ENCODE data around the gene NEIL1.

Gene NEIL1

GRCh38 chr15:75360391-75360790 is 13.6 kb downstream of the NEIL1 start:
- no peak overlapping the region for H3K4me3 ChIP-seq (ENCODE audit: low read length)
- H3K9me3 ChIP-seq (ENCODE audit: control insufficient read depth, low read length) = no peaks in the 10 kb centered on the region
- H3K36me3 ChIP-seq (ENCODE audit: control insufficient read depth, insufficient read depth, low read length, severe bottlenecking) = peaks cover 80% of the 10 kb centered on the region
- no peaks in the 10 kb centered on the region for H3K27me3 ChIP-seq (replicated peaks; ENCODE audit: control insufficient read depth, insufficient read depth, low read length)
- no peaks in the 10 kb centered on the region for H3K4me1 ChIP-seq (ENCODE audit: control insufficient read depth, insufficient read depth, low read length)
- H3K9ac ChIP-seq (ENCODE audit: low read length) = no peak overlapping the region
- DNase-seq (ENCODE audit: low read depth) = no peak

GRCh38 chr15:75360856-75361255 is 14.0 kb downstream of the NEIL1 start:
- no peak for DNase-seq (ENCODE audit: low read depth)
- Histone ChIP-seq H3K9me3 (ENCODE audit: control insufficient read depth, low read length) (no peaks in the 10 kb centered on the region), H3K36me3 (ENCODE audit: control insufficient read depth, insufficient read depth, low read length, severe bottlenecking) (peaks cover 82% of the 10 kb centered on the region), H3K4me1 (ENCODE audit: control insufficient read depth, insufficient read depth, low read length) (no peaks in the 10 kb centered on the region), H3K9ac (ENCODE audit: low read length) (no peak overlapping the region), H3K27me3 (replicated peaks; ENCODE audit: control insufficient read depth, insufficient read depth, low read length) (no peaks in the 10 kb centered on the region), H3K4me3 (ENCODE audit: low read length) (no peak overlapping the region)

- no peak overlapping the region for H3K4me3 ChIP-seq (ENCODE audit: low read length)
- H3K4me1 ChIP-seq (ENCODE audit: control insufficient read depth, insufficient read depth, low read length) = no peaks in the 10 kb centered on the region
- no peak for DNase-seq (ENCODE audit: low read depth)
- H3K9ac ChIP-seq (ENCODE audit: low read length) = no peak overlapping the region
- H3K36me3 ChIP-seq (ENCODE audit: control insufficient read depth, insufficient read depth, low read length, severe bottlenecking) = peaks cover 82% of the 10 kb centered on the region
- no peaks in the 10 kb centered on the region for H3K9me3 ChIP-seq (ENCODE audit: control insufficient read depth, low read length)
- H3K27me3 ChIP-seq (replicated peaks; ENCODE audit: control insufficient read depth, insufficient read depth, low read length) = no peaks in the 10 kb centered on the region
Observed at GRCh38 chr15:75361361-75361988, 14.6 kb downstream of the NEIL1 start.

GRCh38 chr15:75361989-75362641 is 15.3 kb downstream of the NEIL1 start:
- Histone ChIP-seq H3K4me1 (ENCODE audit: control insufficient read depth, insufficient read depth, low read length) (no peaks in the 10 kb centered on the region), H3K27me3 (replicated peaks; ENCODE audit: control insufficient read depth, insufficient read depth, low read length) (no peaks in the 10 kb centered on the region), H3K36me3 (ENCODE audit: control insufficient read depth, insufficient read depth, low read length, severe bottlenecking) (peaks cover 84% of the 10 kb centered on the region), H3K9me3 (ENCODE audit: control insufficient read depth, low read length) (no peaks in the 10 kb centered on the region), H3K4me3 (ENCODE audit: low read length) (no peak overlapping the region), H3K9ac (ENCODE audit: low read length) (no peak overlapping the region)
- DNase-seq (ENCODE audit: low read depth) = no peak

- Histone ChIP-seq H3K27me3 (replicated peaks; ENCODE audit: control insufficient read depth, insufficient read depth, low read length) (no peaks in the 10 kb centered on the region), H3K4me1 (ENCODE audit: control insufficient read depth, insufficient read depth, low read length) (peaks cover 5% of the 10 kb centered on the region), H3K4me3 (ENCODE audit: low read length) (no peak overlapping the region), H3K36me3 (ENCODE audit: control insufficient read depth, insufficient read depth, low read length, severe bottlenecking) (peaks cover 87% of the 10 kb centered on the region), H3K9ac (ENCODE audit: low read length) (no peak overlapping the region), H3K9me3 (ENCODE audit: control insufficient read depth, low read length) (no peaks in the 10 kb centered on the region)
- no peak for DNase-seq (ENCODE audit: low read depth)
Observed at GRCh38 chr15:75362642-75363249, 15.9 kb downstream of the NEIL1 start.

- no peak overlapping the region for H3K9ac ChIP-seq (ENCODE audit: low read length)
- peaks cover 77% of the 10 kb centered on the region for H3K36me3 ChIP-seq (ENCODE audit: control insufficient read depth, insufficient read depth, low read length, severe bottlenecking)
- H3K4me3 ChIP-seq (ENCODE audit: low read length) = no peak overlapping the region
- peaks cover 7% of the 10 kb centered on the region for H3K4me1 ChIP-seq (ENCODE audit: control insufficient read depth, insufficient read depth, low read length)
- no peak for DNase-seq (ENCODE audit: low read depth)
- no peaks in the 10 kb centered on the region for H3K9me3 ChIP-seq (ENCODE audit: control insufficient read depth, low read length)
- no peaks in the 10 kb centered on the region for H3K27me3 ChIP-seq (replicated peaks; ENCODE audit: control insufficient read depth, insufficient read depth, low read length)
Observed at GRCh38 chr15:75363786-75364185, 16.9 kb downstream of the NEIL1 start.

GRCh38 chr15:75364881-75365280 is 18.0 kb downstream of the NEIL1 start:
- H3K9ac ChIP-seq (ENCODE audit: low read length) = no peak overlapping the region
- DNase-seq (ENCODE audit: low read depth) = no peak
- H3K36me3 ChIP-seq (ENCODE audit: control insufficient read depth, insufficient read depth, low read length, severe bottlenecking) = peaks cover 67% of the 10 kb centered on the region
- H3K4me3 ChIP-seq (ENCODE audit: low read length) = no peak overlapping the region
- peaks cover 18% of the 10 kb centered on the region for H3K4me1 ChIP-seq (ENCODE audit: control insufficient read depth, insufficient read depth, low read length)
- H3K27me3 ChIP-seq (replicated peaks; ENCODE audit: control insufficient read depth, insufficient read depth, low read length) = no peaks in the 10 kb centered on the region
- no peaks in the 10 kb centered on the region for H3K9me3 ChIP-seq (ENCODE audit: control insufficient read depth, low read length)

- H3K27me3 ChIP-seq (replicated peaks; ENCODE audit: control insufficient read depth, insufficient read depth, low read length) = no peaks in the 10 kb centered on the region
- peaks cover 65% of the 10 kb centered on the region for H3K36me3 ChIP-seq (ENCODE audit: control insufficient read depth, insufficient read depth, low read length, severe bottlenecking)
- DNase-seq (ENCODE audit: low read depth) = no peak
- H3K9ac ChIP-seq (ENCODE audit: low read length) = no peak overlapping the region
- no peak overlapping the region for H3K4me3 ChIP-seq (ENCODE audit: low read length)
- peaks cover 25% of the 10 kb centered on the region for H3K4me1 ChIP-seq (ENCODE audit: control insufficient read depth, insufficient read depth, low read length)
- no peaks in the 10 kb centered on the region for H3K9me3 ChIP-seq (ENCODE audit: control insufficient read depth, low read length)
Observed at GRCh38 chr15:75366163-75366562, 19.3 kb downstream of the NEIL1 start.

- DNase-seq (ENCODE audit: low read depth) = no peak
- Histone ChIP-seq H3K4me3 (ENCODE audit: low read length) (no peak overlapping the region), H3K27me3 (replicated peaks; ENCODE audit: control insufficient read depth, insufficient read depth, low read length) (no peaks in the 10 kb centered on the region), H3K9ac (ENCODE audit: low read length) (peak overlapping the region; percentile 98), H3K4me1 (ENCODE audit: control insufficient read depth, insufficient read depth, low read length) (peaks cover 25% of the 10 kb centered on the region), H3K9me3 (ENCODE audit: control insufficient read depth, low read length) (no peaks in the 10 kb centered on the region), H3K36me3 (ENCODE audit: control insufficient read depth, insufficient read depth, low read length, severe bottlenecking) (peaks cover 65% of the 10 kb centered on the region)
Observed at GRCh38 chr15:75367006-75367405, 20.2 kb downstream of the NEIL1 start.

- H3K36me3 ChIP-seq (ENCODE audit: control insufficient read depth, insufficient read depth, low read length, severe bottlenecking) = peaks cover 61% of the 10 kb centered on the region
- H3K9me3 ChIP-seq (ENCODE audit: control insufficient read depth, low read length) = no peaks in the 10 kb centered on the region
- H3K4me3 ChIP-seq (ENCODE audit: low read length) = peak overlapping the region; percentile 91
- no peak for DNase-seq (ENCODE audit: low read depth)
- no peaks in the 10 kb centered on the region for H3K27me3 ChIP-seq (replicated peaks; ENCODE audit: control insufficient read depth, insufficient read depth, low read length)
- peaks cover 25% of the 10 kb centered on the region for H3K4me1 ChIP-seq (ENCODE audit: control insufficient read depth, insufficient read depth, low read length)
- peak overlapping the region; percentile 98 for H3K9ac ChIP-seq (ENCODE audit: low read length)
Observed at GRCh38 chr15:75367406-75367912, 20.6 kb downstream of the NEIL1 start.

GRCh38 chr15:75367913-75368688 is 21.3 kb downstream of the NEIL1 start, which contains the start of gene MAN2C1:
Gene MAN2C1 (minus strand): TSS chr15:75368607. CDS start chr15:75368583, 24 bp downstream.
- H3K36me3 ChIP-seq (ENCODE audit: control insufficient read depth, insufficient read depth, low read length, severe bottlenecking) = peaks cover 61% of the 10 kb centered on the region
- H3K4me1 ChIP-seq (ENCODE audit: control insufficient read depth, insufficient read depth, low read length) = peaks cover 25% of the 10 kb centered on the region
- peak within 1 kb of the TSS; percentile 91 for H3K4me3 ChIP-seq (ENCODE audit: low read length)
- DNase-seq (ENCODE audit: low read depth) = peak; percentile 95
- no peaks in the 10 kb centered on the region for H3K27me3 ChIP-seq (replicated peaks; ENCODE audit: control insufficient read depth, insufficient read depth, low read length)
- peak within 1 kb of the TSS; percentile 98 for H3K9ac ChIP-seq (ENCODE audit: low read length)
- no peaks in the 10 kb centered on the region for H3K9me3 ChIP-seq (ENCODE audit: control insufficient read depth, low read length)
